NCI-H524 treated with DMSO at 0.1 percent for 48 hours (cell line): Measurements from ENCODE around the gene RNF123.

Experiments used
- DNase-seq: peaks from one replicate; lab custom pipeline; 2025; lab: John Stamatoyannopoulos, UW

RNF123 gene

DNA sequence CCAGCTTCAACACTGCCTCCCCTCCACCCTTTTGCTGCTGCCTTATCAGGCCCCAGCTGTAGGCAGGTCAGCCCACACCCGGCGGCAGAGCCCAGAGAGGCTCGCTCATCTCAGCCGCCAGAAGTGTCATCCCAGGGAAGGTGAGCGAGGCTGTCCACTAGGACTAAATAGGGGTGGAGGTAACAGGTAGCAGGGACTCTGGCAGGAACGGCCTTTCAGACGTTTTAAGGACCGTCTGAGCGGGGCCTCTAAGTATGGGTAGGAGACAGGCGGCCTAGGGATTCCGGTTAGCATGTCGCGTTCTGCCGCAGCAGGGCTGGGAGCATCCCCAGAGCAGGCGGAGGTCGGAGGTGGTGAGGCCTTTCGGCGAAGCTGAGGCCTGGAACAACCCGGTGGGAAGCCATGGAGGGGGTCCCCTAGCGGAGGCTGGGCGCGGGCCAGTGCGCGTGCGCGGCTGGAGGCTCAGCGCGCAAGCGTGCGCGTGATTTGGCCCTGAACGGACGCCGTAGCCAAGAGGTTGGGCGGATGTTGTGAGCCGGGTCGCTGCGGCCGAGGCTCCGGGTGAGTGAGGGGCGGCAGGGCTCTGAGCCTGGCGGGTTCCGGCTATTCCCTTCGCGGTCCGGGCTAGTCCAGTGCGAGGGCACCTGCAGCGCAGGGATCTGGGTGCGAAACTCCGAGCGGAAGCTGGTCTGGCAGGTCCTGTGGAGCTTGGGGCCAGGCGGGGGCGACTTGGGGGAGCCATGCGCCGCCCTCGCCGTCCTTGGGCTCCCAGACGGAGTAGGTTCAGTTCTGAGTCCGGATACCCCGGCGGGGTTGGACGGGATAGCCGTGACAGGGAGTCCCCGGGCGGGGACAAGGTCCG is at the start of gene RNF123, which contains the start of gene MST1:
Gene RNF123 (plus strand): TSS at position 512 of the 862 bp plus-strand sequence. CDS start 1,609 bp downstream, outside the sequence.
Gene MST1 (minus strand): TSS at position 429 of the 862 bp plus-strand sequence. CDS start 783 bp downstream, outside the sequence.
- no peak for DNase-seq

DNA sequence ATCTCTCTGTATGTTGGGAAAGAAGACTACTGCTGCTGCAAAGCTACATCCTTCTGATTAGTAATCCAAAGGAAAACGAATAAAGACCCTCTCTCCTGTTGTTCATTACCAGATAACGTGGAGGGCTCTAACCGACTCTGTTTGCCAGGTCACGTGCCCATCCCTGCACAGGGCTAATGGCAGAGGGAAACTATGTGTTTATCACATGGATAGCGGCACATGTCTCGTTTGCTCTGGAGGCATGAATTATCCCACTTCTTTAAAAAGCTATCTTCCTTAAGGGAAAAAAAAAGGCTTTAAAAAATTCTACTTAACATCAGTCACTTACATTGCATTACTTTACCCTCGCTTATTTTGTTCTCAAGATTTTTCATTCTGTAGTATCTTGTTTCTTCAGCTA is 48.1 kb upstream of the RNF123 start:
- no peak for DNase-seq

DNA sequence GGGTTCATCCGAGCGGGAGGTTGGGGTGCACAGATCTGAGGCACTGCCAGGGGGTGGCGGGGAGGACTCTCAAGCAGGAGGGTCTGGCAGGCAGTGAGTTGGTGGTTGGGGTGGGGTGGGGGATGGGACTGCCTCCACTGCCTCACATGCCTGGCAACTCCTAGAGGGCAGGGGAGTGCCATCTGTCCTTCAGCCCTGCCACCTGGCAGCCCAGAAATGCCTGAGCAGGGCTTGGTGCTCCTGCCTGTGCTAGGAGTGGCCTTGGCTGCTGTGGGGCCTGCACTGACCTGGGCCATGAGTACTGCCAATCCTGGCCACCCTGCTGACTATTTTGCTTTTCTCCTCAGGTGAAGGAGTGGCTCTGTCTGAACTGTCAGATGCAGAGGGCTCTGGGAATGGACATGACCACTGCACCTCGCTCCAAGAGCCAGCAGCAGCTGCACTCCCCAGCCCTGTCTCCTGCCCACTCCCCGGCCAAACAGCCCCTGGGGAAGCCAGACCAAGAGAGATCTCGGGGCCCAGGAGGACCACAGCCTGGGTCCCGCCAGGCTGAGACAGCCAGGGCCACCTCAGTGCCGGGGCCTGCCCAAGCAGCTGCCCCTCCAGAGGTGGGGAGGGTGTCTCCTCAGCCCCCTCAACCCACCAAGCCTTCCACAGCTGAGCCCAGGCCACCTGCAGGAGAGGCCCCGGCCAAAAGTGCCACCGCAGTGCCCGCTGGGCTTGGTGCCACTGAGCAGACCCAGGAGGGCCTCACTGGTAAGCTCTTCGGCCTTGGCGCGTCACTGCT is 47.2 kb upstream of the RNF123 start:
- no peak for DNase-seq

DNA sequence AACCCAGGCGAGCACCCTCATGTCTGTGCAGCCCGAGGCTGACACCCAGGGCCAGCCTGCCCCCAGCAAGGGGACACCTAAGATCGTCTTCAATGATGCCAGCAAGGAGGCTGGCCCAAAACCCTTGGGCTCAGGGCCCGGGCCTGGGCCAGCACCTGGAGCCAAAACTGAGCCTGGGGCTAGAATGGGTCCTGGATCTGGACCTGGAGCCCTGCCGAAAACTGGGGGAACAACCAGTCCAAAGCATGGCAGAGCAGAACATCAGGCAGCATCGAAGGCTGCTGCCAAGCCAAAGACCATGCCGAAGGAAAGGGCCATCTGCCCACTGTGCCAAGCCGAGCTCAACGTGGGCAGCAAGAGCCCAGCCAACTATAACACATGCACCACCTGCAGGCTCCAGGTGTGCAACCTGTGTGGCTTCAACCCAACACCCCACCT is 46.6 kb upstream of the RNF123 start:
- no peak for DNase-seq

DNA sequence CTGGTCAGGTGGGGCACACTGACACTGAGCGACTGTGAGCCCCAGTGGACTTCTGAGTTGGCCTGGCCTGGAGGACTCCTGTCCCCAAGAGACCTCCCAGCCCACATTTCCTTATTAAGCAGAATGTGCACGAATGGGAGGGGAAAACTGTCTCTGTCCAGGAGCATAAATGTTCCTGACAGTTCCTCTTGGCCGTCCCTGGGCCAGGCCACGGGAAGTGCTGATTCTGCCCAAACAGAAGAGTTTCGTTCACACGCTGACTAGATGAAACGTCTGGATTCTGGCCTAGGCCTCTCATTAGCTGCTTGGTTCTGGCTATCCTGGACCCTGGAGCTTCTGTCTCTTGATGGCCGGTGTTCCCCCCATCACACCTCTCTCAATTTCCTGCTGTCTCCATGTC is 44.7 kb upstream of the RNF123 start:
- no peak for DNase-seq

DNA sequence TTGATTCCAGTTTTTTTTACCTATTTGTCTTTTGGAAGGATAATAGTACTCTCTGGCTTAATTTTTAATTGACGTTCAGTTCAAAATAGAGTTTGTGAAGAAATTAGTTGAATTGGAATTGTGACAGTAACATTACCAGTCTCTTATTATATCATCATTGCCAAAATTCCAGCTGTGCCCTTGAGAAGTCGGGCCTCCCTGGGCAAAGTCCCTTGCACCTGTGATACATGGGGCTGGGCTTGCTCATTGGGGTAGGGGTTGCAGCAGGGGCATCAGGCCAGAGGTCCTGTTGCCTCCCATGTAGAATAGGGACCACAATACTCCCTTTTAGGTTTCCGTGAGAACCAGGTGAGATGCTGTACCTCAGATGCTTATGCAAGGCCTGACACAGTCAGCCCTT is 43.1 kb upstream of the RNF123 start:
- DNase-seq = no peak

DNA sequence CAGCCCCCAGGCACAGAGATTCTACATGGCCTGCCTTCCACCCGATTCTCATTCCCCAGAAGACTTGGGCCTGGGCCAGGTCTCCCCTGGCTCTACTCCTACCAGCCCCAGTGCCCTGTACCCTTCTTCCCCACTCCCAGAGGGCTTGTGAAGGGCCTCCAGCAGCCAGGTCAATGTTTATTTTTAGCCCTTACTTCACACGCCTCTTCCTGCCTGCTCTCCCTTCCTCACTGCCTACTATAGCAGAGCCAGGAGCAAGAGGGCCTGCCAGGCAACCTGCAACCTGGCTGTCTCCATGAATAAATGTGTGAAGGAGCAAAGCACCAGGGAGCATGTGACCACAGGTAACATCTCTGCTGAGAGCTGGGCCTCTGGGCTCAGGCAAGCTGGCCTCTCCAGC is 41.6 kb upstream of the RNF123 start:
- no peak for DNase-seq

DNA sequence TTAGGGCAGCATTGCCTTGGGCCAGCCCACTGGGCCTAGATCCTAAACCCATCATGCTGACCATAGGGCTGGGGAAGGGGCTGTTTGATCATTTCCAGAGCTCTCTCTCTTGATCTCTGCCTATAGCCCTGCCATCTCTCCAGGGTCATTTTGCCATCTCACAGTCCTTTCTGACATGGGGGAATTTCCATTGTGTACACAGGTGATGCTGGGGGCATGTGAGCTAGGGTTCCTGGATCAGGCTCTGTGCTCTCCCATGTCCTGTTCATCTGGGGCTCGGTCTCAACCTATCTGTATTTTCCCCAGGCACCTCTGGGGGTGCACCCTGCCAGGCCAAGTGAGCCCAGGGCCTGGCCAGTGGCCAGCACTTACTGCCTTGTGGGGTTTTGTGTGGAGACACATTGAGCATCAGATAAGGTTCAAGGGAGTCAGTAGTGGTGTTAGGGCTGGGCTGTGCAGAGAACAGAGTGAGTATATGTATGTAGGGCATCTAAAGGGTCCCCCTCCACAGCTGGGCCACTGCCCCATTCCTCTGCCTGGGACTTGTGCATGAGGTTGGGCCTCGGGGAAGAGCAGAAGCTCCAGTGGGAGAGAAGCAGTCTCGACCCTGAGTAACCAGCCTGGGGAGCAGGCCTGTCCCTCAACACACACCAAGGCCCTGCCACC is 40.9 kb upstream of the RNF123 start:
- DNase-seq = no peak

DNA sequence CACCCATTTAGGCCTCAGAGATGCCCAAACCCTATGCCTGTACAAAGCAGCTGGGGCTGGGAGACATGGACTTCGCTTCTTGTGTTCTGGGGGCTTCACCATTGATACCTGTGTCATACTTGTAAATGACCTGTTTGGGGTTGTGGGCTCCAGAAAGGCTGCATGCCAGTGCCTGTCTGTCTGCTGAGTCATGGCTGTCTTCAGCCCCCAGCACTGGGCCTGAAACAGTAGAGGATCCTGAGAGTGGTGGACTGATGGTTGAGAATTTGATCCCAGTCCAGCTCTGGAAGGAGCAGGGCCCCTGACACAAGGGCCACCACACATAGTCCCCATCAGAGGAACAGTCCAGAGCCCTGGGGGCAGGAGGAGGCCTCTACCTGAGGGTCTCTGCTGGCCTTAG is 39.8 kb upstream of the RNF123 start:
- no peak for DNase-seq

DNA sequence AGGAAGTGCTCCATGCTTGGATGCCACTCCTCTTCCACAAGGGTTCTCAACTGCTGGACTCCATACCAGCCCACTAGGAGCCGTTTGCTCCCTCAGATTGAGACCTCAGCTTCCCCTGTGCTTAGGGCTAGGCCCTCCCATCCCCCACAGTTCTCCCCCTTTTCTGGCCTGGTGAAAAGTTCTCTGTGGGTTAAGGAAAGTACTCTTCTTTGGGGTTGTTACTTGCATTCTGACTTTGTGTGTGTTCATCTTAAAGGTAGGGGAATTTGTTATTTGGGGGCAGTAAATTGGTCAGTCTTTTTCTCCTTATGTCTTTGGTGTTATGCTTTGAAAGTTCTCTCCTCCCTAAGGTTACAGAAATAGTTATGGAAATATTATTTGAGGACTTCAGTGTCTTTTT is 39.2 kb upstream of the RNF123 start:
- DNase-seq = no peak

DNA sequence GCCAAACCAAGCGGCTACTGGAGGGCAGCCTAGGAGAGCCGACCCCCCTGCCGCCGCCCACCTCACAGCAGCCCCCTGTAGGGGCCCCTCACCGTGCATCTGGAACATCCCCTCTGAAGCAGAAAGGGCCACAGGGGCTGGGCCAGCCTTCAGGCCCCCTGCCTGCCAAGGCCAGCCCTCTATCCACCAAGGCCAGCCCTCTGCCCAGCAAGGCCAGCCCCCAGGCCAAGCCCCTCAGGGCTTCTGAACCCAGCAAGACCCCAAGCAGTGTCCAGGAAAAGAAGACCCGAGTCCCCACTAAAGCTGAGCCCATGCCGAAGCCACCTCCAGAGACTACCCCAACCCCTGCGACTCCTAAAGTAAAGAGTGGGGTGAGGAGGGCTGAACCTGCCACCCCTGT is 38.7 kb upstream of the RNF123 start:
- no peak for DNase-seq

DNA sequence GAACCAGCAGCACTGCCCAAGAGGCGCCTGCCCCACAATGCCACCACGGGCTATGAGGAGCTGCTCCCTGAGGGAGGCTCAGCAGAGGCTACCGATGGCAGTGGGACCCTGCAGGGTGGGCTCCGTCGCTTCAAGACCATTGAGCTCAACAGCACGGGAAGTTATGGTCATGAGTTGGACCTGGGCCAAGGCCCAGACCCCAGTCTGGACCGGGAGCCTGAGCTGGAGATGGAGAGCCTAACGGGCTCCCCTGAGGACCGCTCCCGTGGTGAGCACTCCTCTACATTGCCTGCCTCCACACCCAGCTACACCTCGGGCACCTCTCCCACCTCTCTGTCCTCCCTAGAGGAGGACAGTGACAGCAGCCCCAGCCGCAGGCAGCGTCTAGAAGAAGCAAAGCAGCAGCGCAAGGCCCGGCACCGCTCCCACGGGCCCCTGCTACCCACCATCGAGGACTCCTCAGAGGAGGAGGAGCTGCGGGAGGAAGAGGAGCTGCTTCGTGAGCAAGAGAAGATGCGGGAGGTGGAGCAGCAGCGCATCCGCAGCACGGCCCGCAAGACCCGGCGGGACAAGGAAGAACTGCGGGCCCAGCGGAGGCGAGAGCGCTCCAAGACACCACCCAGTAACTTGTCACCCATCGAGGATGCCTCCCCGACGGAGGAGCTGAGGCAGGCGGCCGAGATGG is 37.0 kb upstream of the RNF123 start:
- DNase-seq = no peak

DNA sequence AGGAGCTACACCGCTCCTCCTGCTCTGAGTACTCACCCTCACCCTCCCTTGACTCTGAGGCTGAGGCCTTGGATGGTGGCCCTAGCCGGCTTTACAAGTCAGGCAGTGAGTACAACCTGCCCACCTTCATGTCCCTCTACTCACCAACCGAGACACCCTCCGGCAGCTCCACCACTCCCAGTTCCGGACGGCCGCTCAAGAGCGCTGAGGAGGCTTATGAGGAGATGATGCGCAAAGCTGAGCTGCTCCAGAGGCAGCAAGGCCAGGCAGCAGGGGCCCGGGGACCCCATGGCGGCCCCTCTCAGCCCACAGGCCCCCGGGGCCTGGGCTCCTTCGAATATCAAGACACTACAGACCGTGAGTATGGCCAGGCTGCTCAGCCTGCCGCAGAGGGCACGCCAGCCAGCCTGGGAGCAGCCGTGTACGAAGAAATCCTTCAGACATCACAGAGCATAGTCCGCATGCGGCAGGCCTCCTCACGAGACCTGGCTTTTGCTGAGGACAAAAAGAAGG is 36.4 kb upstream of the RNF123 start:
- no peak for DNase-seq

DNA sequence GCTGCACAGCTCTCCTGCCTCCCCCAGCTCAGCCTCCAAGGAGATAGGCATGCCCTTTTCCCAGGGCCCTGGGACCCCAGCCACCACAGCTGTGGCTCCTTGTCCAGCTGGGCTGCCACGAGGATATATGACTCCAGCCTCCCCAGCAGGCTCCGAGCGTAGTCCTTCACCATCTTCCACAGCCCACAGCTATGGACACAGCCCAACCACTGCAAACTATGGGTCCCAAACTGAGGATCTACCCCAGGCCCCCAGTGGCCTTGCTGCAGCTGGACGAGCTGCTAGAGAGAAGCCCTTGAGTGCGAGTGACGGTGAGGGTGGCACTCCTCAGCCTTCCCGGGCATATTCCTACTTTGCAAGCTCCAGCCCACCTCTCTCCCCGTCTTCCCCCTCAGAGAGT is 35.7 kb upstream of the RNF123 start:
- DNase-seq = no peak

DNA sequence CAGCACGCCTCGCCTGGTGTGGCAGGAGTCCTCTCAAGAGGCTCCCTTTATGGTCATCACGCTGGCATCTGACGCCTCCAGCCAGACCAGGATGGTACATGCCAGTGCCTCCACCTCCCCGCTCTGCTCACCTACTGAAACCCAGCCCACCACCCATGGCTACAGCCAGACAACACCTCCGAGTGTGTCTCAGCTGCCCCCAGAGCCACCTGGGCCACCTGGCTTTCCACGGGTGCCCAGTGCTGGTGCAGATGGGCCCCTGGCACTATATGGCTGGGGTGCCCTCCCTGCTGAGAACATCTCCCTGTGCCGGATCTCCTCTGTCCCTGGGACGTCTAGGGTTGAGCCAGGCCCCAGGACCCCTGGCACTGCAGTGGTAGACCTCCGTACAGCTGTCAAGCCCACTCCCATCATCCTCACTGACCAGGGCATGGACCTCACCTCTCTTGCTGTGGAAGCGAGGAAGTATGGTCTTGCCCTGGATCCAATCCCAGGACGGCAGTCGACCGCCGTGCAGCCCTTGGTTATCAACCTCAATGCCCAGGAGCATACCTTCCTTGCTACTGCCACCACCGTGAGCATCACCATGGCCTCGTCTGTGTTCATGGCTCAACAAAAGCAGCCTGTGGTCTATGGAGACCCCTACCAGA is 35.1 kb upstream of the RNF123 start:
- no peak for DNase-seq

DNA sequence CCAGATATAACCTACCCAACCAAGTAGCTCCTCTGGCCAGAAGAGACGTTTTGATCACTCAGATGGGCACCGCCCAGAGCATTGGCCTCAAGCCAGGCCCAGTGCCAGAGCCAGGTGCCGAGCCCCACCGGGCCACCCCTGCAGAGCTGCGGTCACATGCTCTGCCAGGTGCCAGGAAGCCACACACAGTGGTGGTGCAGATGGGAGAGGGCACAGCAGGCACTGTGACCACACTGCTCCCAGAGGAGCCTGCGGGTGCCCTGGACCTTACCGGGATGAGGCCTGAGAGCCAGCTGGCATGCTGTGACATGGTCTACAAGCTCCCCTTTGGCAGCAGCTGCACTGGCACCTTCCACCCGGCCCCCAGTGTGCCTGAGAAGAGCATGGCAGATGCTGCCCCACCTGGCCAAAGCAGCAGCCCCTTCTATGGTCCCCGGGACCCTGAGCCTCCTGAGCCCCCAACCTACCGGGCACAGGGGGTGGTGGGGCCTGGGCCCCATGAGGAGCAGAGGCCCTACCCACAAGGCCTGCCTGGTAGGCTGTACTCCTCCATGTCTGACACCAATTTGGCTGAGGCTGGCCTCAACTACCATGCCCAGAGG is 34.3 kb upstream of the RNF123 start:
- no peak for DNase-seq

DNA sequence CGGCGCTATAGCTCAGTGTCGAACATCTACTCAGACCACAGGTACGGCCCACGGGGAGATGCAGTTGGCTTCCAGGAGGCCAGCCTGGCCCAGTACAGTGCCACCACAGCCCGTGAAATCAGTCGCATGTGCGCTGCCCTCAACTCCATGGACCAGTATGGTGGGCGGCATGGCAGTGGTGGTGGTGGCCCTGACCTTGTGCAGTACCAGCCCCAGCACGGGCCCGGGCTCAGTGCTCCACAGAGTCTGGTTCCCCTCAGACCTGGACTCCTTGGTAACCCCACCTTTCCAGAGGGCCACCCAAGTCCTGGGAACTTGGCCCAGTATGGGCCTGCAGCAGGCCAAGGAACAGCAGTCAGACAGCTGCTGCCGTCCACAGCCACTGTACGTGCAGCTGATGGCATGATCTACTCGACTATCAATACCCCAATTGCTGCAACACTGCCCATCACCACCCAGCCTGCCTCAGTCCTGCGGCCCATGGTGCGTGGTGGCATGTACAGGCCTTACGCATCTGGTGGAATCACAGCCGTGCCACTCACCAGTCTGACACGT is 33.5 kb upstream of the RNF123 start:
- no peak for DNase-seq

DNA sequence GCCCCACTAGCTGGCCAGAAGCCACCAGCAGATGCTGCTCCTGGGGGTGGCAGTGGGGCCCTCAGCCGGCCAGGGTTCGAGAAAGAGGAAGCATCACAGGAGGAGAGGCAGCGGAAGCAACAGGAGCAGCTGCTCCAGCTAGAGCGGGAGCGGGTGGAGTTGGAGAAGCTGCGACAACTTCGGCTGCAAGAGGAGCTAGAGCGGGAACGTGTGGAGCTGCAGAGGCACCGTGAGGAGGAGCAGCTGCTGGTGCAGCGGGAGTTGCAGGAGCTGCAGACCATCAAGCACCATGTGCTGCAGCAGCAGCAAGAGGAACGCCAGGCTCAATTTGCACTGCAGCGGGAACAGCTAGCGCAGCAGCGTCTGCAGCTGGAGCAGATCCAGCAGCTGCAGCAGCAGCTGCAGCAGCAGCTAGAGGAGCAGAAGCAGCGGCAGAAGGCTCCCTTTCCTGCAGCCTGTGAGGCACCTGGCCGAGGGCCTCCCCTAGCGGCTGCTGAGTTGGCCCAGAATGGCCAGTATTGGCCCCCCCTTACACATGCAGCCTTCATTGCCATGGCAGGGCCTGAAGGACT is 32.7 kb upstream of the RNF123 start:
- DNase-seq = no peak

DNA sequence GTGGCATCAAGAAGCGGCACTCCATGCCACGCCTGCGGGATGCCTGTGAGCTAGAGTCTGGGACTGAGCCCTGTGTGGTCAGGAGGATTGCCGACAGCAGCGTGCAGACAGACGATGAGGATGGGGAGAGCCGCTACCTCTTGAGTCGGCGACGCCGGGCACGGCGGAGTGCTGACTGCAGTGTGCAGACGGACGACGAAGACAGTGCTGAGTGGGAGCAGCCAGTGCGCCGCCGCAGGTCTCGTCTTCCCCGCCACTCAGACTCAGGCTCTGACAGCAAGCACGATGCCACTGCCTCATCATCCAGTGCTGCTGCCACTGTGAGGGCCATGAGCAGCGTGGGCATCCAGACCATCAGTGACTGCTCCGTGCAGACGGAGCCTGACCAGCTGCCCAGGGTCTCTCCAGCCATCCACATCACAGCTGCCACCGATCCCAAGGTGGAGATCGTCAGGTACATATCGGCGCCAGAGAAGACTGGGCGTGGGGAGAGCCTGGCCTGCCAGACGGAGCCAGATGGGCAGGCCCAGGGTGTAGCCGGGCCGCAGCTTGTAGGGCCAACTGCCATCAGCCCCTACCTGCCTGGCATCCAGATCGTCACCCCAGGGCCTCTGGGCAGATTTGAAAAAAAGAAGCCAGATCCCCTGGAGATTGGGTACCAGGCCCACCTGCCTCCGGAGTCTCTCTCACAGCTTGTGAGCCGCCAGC is 32.0 kb upstream of the RNF123 start:
- no peak for DNase-seq
